ENCODE measurements around the gene TRMO. TPM values are rescaled to one million over a fixed set of nuclear protein-coding genes. Genes with fewer than 3 reads are reported as not detected.
A peak's percentile ranks its signal among the peaks of the same experiment; 100 is the strongest.
"Not testable (repeated sequence)": the region's sequence is repeated elsewhere in the genome, so short reads cannot be mapped to it uniquely, and the experiment has no call there.

The TRMO gene
- total and polyA plus RNA-seq, 9 of the 15 experiments (the other 6 are each of a cell fraction or from before 2014, with no cell fraction given) = 5.6 to 22.4 (median 16.2) TPM

DNA sequence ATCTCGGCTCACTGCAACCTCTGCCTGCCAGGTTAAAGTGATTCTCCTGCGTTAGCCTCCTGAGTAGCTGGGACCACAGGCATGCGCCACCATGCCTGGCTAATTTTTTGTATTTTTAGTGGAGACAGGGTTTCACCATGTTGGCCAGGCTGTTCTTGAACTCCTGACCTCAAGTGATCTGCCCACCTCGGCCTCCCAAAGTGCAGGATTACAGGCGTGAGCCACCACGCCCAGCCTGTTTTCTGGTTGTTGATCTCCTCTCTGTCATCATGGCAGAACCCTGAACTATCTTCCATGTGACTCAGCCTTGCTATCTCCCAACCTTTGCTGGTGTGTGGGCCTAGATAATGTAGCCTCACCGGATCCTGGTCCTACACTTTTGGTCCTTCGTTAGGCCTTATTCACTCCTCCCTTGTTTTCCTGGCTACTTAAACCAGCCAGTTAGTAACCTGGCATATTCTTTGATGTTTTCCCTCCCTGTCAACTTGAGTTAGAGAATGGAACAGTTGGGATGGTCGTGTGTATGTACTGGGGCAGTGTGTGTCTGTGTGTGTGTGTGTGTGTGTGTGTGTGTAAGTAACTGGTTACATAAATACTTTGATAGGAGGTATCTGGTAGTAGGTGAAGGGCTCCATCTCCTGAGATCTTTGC, 38.5 kb upstream of the TRMO start (continued):
- TF ChIP-seq ZNF668 (CRISPR knock-in tag; IDR thresholded peaks at IDR 0.05) (peak; percentile 57; the same call in 1 of the 2 replicates), MAFF (IDR thresholded peaks at IDR 0.05; ENCODE audit: low read length) (peak; percentile 68; the same call in 1 of the 2 replicates), ZNF584 (CRISPR knock-in tag; IDR thresholded peaks at IDR 0.05; ENCODE audit: low read depth) (0 out of 2 replicates have a peak, but pooled peaks have one; percentile 1), HOXB6 (CRISPR knock-in tag; IDR thresholded peaks at IDR 0.05; ENCODE audit: borderline replicate concordance) (0 out of 2 replicates have a peak, but pooled peaks have one; percentile 4), ATF1 (tag; IDR thresholded peaks at IDR 0.05) (peak; percentile 67), ZNF197 (CRISPR knock-in tag; IDR thresholded peaks at IDR 0.05; ENCODE audit: low read depth) (peak; percentile 89; the same call in 1 of the 2 replicates)
- TF ChIP-seq, protein P1, sequence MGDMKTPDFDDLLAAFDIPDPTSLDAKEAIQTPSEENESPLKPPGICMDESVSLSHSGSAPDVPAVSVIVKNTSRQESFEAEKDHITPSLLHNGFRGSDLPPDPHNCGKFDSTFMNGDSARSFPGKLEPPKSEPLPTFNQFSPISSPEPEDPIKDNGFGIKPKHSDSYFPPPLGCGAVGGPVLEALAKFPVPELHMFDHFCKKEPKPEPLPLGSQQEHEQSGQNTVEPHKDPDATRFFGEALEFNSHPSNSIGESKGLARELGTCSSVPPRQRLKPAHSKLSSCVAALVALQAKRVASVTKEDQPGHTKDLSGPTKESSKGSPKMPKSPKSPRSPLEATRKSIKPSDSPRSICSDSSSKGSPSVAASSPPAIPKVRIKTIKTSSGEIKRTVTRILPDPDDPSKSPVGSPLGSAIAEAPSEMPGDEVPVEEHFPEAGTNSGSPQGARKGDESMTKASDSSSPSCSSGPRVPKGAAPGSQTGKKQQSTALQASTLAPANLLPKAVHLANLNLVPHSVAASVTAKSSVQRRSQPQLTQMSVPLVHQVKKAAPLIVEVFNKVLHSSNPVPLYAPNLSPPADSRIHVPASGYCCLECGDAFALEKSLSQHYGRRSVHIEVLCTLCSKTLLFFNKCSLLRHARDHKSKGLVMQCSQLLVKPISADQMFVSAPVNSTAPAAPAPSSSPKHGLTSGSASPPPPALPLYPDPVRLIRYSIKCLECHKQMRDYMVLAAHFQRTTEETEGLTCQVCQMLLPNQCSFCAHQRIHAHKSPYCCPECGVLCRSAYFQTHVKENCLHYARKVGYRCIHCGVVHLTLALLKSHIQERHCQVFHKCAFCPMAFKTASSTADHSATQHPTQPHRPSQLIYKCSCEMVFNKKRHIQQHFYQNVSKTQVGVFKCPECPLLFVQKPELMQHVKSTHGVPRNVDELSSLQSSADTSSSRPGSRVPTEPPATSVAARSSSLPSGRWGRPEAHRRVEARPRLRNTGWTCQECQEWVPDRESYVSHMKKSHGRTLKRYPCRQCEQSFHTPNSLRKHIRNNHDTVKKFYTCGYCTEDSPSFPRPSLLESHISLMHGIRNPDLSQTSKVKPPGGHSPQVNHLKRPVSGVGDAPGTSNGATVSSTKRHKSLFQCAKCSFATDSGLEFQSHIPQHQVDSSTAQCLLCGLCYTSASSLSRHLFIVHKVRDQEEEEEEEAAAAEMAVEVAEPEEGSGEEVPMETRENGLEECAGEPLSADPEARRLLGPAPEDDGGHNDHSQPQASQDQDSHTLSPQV (IDR thresholded peaks at IDR 0.05) = peak; percentile 99
- TF ChIP-seq, protein P2, sequence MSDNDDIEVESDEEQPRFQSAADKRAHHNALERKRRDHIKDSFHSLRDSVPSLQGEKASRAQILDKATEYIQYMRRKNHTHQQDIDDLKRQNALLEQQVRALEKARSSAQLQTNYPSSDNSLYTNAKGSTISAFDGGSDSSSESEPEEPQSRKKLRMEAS (CRISPR knock-in tag; IDR thresholded peaks at IDR 0.05) = peak; percentile 87
- TF ChIP-seq, protein P3, sequence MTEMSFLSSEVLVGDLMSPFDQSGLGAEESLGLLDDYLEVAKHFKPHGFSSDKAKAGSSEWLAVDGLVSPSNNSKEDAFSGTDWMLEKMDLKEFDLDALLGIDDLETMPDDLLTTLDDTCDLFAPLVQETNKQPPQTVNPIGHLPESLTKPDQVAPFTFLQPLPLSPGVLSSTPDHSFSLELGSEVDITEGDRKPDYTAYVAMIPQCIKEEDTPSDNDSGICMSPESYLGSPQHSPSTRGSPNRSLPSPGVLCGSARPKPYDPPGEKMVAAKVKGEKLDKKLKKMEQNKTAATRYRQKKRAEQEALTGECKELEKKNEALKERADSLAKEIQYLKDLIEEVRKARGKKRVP (CRISPR knock-in tag; IDR thresholded peaks at IDR 0.05) = peak; percentile 73; the same call in 1 of the 2 replicates
- TF ChIP-seq, protein P4, sequence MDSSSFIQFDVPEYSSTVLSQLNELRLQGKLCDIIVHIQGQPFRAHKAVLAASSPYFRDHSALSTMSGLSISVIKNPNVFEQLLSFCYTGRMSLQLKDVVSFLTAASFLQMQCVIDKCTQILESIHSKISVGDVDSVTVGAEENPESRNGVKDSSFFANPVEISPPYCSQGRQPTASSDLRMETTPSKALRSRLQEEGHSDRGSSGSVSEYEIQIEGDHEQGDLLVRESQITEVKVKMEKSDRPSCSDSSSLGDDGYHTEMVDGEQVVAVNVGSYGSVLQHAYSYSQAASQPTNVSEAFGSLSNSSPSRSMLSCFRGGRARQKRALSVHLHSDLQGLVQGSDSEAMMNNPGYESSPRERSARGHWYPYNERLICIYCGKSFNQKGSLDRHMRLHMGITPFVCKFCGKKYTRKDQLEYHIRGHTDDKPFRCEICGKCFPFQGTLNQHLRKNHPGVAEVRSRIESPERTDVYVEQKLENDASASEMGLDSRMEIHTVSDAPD (CRISPR knock-in tag; IDR thresholded peaks at IDR 0.05) = peak; percentile 69; the same call in 1 of the 2 replicates
- TF ChIP-seq ATF1 (CRISPR knock-in tag; IDR thresholded peaks at IDR 0.05) = not testable (repeated sequence)
